Duodenal mucosa (tissue), 2 donors: ENCODE measurements around the gene HBEGF.

Experiments
- H3K27ac ChIP-seq: one replicate; pipeline ENCODE4 v1.7.0; 2013; ENCODE audit warnings: low read depth, low read length
- H3K27me3 ChIP-seq, 2 donors: one replicate each; pipeline ENCODE4 v1.7.0; 2013; ENCODE audit warnings: low read length in 2 of 2, control low read depth in 1 of 2; ENCODE audit not compliant: insufficient read depth in 2 of 2, control insufficient read depth in 1 of 2
- H3K36me3 ChIP-seq, 2 donors: one replicate each; pipeline ENCODE4 v1.7.0; 2013; ENCODE audit warnings: low read length in 2 of 2, control low read depth in 1 of 2; ENCODE audit not compliant: insufficient read depth in 2 of 2, control insufficient read depth in 1 of 2
- H3K4me1 ChIP-seq, 2 donors: one replicate each; pipeline ENCODE4 v1.7.0; 2013; ENCODE audit warnings: low read length in 2 of 2, control low read depth in 1 of 2; ENCODE audit not compliant: insufficient read depth in 2 of 2, control insufficient read depth in 1 of 2
- H3K4me3 ChIP-seq, 2 donors: one replicate each; pipeline ENCODE4 v1.7.0; 2013; ENCODE audit warnings: low read length in 2 of 2, low read depth in 1 of 2
- H3K9ac ChIP-seq, 2 donors: one replicate each; pipeline ENCODE4 v1.7.0; 2013; ENCODE audit warnings: low read length in 2 of 2, low read depth in 1 of 2
- H3K9me3 ChIP-seq, 2 donors: one replicate each; pipeline ENCODE4 v1.7.0; 2013; ENCODE audit warnings: low read length in 2 of 2, control low read depth in 1 of 2; ENCODE audit not compliant: control insufficient read depth in 1 of 2

Gene HBEGF

DNA sequence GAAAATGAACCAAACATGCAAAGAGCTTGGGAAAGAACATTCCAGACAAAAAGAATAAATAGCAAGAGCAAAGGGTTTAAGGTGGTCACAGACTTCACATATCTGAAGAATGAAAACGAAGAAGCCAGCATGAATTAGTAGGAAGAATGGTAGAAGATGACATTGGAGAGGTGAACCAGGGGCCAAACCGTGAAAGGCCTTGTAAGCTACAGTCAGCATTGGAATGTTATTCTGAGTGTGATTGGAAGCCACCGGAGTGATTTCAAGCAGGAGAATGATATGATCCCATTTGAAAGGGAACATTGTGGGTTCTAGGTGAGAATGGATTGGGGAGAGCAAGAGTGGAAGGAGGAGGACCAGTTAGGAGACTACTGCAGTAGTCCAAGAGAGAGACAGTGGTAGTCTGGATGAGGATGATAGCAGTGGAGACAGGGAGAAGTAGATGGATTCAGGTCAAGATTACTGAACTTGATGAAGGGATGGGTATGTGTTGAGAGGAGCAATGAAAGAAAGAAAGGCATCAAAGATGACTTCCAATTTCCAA, 36.6 kb downstream of the HBEGF start:
- Histone ChIP-seq H3K4me1 (peaks cover 14 to 29% of the 10 kb centered on the region in 2 donors), H3K9ac (no peak overlapping the region), H3K9me3 (no peaks in the 10 kb centered on the region), H3K27ac (no peak overlapping the region), H3K27me3 (no peaks in the 10 kb centered on the region), H3K4me3 (no peak overlapping the region), H3K36me3 (no peaks in the 10 kb centered on the region)

DNA sequence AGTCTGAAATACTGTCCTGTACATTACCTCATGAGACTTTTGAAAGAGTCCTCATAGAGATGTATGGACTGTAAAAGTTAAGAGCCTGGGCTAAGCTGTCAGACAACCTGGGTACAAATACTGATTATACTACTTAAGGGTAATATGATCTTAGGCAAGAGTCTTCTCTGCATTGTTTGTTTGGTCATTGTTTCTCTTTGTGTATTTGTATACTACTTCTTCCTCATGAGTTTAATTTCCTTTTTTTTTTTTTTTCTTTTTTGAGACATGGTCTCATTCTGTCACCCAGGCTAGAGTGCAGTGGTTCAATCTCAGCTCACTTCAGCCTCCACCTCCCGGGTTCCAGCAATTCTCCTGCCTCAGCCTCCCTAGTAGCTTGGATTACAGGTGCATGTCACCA, 40.9 kb downstream of the HBEGF start:
- H3K27ac ChIP-seq, result no peak overlapping the region
- no peak overlapping the region for H3K4me3 ChIP-seq
- H3K36me3 ChIP-seq, result no peaks in the 10 kb centered on the region
- no peaks in the 10 kb centered on the region for H3K9me3 ChIP-seq
- no peak overlapping the region for H3K9ac ChIP-seq
- H3K4me1 ChIP-seq, result peaks cover 18 to 25% of the 10 kb centered on the region in 2 donors
- no peaks in the 10 kb centered on the region for H3K27me3 ChIP-seq

DNA sequence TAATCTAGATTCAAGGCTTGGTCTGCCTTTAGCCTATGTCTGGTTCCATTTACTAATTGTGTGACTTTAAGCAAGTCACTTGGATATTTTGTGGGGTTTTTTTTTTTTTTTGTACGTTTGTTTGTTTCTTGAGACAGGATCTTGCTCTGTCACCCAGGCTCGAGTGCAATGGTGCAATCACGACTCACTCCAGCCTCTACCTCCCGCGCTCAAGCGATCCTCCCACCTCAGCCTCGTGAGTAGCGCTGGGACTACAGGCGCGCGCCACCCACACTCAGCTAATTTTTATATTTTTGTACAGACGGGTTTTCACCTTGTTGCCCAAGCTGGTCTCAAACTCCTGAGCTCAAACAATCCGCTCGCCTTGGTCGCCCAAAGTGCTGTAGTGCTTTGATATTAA, 42.4 kb downstream of the HBEGF start:
- Histone ChIP-seq H3K27ac (no peak overlapping the region), H3K4me1 (peaks cover 10 to 17% of the 10 kb centered on the region in 2 donors), H3K27me3 (no peaks in the 10 kb centered on the region), H3K9me3 (no peaks in the 10 kb centered on the region), H3K9ac (no peak overlapping the region), H3K4me3 (no peak overlapping the region), H3K36me3 (peaks cover 2 to 5% of the 10 kb centered on the region in 2 donors)

DNA sequence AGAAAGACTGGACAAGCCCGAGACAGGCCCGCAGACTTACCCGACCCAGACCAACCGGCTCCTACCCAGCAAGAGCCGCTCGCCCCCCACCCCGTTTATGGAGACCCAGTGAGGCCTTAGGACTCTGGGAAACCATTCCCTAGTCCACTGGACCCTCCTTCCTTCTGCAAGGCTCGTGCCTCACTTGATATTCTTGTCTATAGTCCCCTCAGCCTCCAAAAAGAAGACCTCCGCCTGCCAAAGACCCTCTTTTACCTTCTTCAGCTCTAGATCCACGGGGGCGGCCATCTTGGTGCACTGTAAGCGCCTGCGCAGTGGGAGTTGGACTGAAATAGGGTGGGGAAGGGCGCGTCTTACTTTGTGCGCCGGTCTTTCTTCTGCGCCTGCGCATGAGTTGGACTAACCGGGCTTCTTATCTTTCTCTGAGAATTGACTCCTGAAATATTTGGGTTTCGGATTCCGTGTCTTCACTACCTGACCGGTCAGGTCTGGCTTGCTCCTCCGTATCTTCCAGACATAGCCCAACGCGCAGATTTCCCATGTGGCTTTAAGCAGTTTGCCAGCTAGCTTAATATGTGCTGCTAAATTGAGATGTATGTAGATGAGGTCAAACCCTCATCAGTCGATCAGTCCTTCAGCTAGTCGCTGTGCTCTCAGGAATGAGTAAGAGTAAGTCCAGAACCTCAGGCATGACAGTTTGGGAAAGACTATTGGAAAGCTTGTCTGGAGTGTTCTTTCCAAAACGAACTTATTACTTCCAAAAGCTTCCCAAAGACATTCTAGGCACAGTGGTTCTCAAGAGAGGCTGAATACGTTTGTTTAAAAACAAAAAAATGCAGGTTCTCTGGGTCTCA, 43.4 kb downstream of the HBEGF start, which contains the start of gene PFDN1:
PFDN1 (minus strand) TSS at position 316 of the 854 bp plus-strand sequence; CDS start at position 288, 28 bp downstream.
- peak within 1 kb of the TSS; percentile 94 to 99 for H3K4me3 ChIP-seq
- peak within 1 kb of the TSS; percentile 22 for H3K27ac ChIP-seq
- peaks cover 10 to 17% of the 10 kb centered on the region in 2 donors for H3K4me1 ChIP-seq
- peaks cover 4 to 5% of the 10 kb centered on the region in 2 donors for H3K36me3 ChIP-seq
- peak within 1 kb of the TSS; percentile 93 to 95 for H3K9ac ChIP-seq
- H3K9me3 ChIP-seq, result no peaks in the 10 kb centered on the region
- no peaks in the 10 kb centered on the region for H3K27me3 ChIP-seq

DNA sequence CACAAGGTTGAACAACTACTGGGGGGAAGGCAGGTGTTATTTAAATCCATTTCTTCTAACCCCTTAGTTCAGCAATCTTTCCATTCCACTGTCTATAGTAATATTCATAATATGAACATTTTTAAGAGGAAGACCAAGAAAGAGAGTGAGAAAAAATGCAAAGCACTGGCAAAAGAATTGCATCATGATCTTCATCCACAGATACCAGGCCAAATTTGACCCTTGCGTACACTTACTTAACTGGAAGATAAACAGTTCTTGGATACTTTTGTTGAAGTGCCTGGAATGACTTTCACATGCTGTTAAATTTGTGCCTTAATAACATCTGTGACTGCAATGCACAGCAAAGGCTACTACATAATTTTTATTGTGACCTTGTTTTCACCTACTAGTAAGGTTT, 45.3 kb downstream of the HBEGF start:
- Histone ChIP-seq H3K9ac (no peak overlapping the region), H3K4me3 (no peak overlapping the region), H3K27me3 (no peaks in the 10 kb centered on the region), H3K4me1 (peaks cover 10 to 17% of the 10 kb centered on the region in 2 donors), H3K27ac (no peak overlapping the region), H3K36me3 (peaks cover 5 to 6% of the 10 kb centered on the region in 2 donors), H3K9me3 (no peaks in the 10 kb centered on the region)

DNA sequence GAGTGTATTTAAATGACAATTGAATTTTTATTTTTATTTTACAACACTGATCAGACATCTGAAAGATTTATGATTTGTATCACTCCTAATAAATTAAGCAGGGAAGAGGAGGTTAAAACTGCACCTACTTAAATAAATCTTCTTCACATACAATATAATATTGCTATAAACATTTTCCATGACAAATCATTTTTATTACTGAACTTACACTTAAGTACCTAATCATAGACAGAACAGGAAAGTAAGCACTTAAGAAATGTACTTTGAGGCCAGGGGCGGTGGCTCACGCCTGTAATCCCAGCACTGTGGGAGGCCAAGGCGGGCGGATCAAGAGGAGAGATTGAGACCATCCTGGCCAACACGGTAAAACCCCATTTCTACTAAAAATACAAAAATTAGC, 47.3 kb downstream of the HBEGF start:
- H3K36me3 ChIP-seq, result peaks cover 5 to 6% of the 10 kb centered on the region in 2 donors
- peaks cover 10 to 25% of the 10 kb centered on the region in 2 donors for H3K4me1 ChIP-seq
- no peak overlapping the region for H3K27ac ChIP-seq

DNA sequence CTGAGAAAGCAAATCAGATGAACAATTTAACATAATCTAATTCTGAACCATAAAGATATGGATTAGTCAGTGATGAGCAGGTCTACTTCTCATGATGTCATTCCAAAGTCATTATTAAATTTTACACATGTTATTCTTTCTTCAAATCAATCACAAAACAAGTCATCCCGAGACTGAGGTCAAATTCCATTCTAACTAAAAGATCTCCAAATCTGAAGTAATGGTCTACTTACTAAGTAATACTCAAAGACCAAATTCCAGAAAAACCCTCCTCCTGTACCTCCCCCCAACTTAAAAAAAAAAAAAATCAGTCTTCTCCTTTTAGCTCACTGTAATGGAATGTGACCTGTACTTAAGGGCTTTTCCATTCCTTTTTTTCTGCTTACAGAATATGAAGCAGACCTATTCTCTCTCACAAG, 48.2 kb downstream of the HBEGF start:
- Histone ChIP-seq H3K36me3 (peaks cover 5 to 6% of the 10 kb centered on the region in 2 donors), H3K9ac (no peak overlapping the region), H3K27ac (no peak overlapping the region), H3K9me3 (no peaks in the 10 kb centered on the region), H3K27me3 (no peaks in the 10 kb centered on the region), H3K4me1 (peaks cover 12 to 28% of the 10 kb centered on the region in 2 donors), H3K4me3 (no peak overlapping the region)

More for the DNA sequence above, 47.3 kb downstream of the HBEGF start:
- no peaks in the 10 kb centered on the region for H3K9me3 ChIP-seq
- H3K27me3 ChIP-seq, result no peaks in the 10 kb centered on the region
- no peak overlapping the region for H3K9ac ChIP-seq
- no peak overlapping the region for H3K4me3 ChIP-seq

DNA sequence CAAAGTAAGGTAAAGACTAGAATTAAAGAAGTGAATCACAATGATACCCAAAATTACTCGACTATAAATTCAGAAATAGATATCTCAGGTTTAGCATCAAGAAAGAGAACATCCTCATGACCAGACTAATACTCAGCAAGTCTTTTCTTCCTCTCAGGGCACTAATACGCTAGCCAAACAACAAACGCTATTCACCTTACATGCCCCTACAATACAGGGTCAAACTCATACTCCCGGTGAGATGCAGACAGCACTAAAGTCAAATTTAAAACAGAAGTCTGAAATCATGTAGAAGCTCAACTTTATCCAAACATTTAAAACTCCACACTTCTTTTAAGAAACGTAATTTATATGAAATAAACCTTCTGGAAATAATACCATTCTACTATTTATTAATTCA, 49.1 kb downstream of the HBEGF start:
- H3K9ac ChIP-seq, result peak overlapping the region in 1 of 2 donors; percentile 4
- peaks cover 5 to 6% of the 10 kb centered on the region in 2 donors for H3K36me3 ChIP-seq
- H3K9me3 ChIP-seq, result no peaks in the 10 kb centered on the region
- no peaks in the 10 kb centered on the region for H3K27me3 ChIP-seq
- H3K4me3 ChIP-seq, result no peak overlapping the region
- H3K4me1 ChIP-seq, result peaks cover 14 to 34% of the 10 kb centered on the region in 2 donors
- H3K27ac ChIP-seq, result no peak overlapping the region

DNA sequence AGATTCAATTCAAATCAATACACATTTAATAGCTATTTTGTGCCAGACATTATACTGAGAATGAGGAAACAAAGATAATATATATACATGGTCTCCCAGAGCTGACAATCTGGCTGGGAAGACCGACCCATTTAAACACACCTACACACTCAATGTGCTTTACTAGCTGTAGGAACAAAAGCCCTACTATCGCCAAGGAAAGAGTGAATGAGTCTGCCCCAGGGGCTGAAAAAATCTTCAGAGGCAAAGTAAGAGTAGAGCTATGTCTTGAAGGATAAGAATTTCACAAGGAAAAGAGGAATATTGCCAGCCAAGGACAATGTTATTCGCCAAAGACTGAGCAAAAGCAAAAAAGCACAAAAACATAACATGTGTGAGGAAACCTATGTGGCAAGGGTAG, 50.1 kb downstream of the HBEGF start:
- Histone ChIP-seq H3K27me3 (no peaks in the 10 kb centered on the region), H3K9me3 (no peaks in the 10 kb centered on the region), H3K36me3 (peaks cover 5 to 6% of the 10 kb centered on the region in 2 donors), H3K27ac (no peak overlapping the region), H3K4me3 (no peak overlapping the region), H3K9ac (no peak overlapping the region), H3K4me1 (peaks cover 9 to 25% of the 10 kb centered on the region in 2 donors)

DNA sequence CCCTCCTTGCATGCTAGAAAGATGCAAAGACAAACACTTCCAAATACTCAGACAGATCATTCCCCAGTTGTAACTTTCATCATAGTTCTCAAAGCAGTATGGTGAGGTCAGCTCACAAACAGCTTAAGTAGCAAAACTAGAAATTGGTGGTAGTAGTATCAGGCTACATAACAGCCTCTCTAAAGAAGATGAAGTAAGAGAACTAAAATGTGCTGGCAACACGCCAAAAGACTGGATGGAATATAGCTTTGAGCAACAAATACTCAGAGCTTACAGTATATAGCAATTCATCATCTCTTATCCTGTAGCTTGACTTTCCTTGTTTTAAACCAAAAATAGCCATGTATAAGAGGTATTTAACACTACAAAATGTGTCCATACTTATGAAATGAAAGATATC, 51.0 kb downstream of the HBEGF start:
- peaks cover 9 to 22% of the 10 kb centered on the region in 2 donors for H3K4me1 ChIP-seq
- H3K4me3 ChIP-seq, result no peak overlapping the region
- H3K36me3 ChIP-seq, result peaks cover 5 to 6% of the 10 kb centered on the region in 2 donors
- no peaks in the 10 kb centered on the region for H3K9me3 ChIP-seq
- no peak overlapping the region for H3K9ac ChIP-seq
- H3K27ac ChIP-seq, result no peak overlapping the region
- H3K27me3 ChIP-seq, result no peaks in the 10 kb centered on the region
